Adipocyte (in vitro differentiated cells): ENCODE results near the gene COQ9.
"Not testable (repeated sequence)": the region's sequence is repeated elsewhere in the genome, so short reads cannot be mapped to it uniquely, and the experiment has no call there.

ENCODE experiments used
- DNase-seq: peaks from one replicate; pipeline ENCODE4 v3.0.0-alpha.2; 2015; ENCODE audit warnings: low read depth
- H3K27me3 ChIP-seq: replicated peaks from 2 replicates; pipeline ENCODE4 v1.7.0; 2013; ENCODE audit warnings: mild to moderate bottlenecking, low read length, moderate library complexity; ENCODE audit not compliant: control insufficient read depth, insufficient read depth
- H3K36me3 ChIP-seq: 2 replicates; pipeline ENCODE4 v1.7.0; 2013; ENCODE audit warnings: low read length, mild to moderate bottlenecking, moderate library complexity; ENCODE audit not compliant: control insufficient read depth, insufficient read depth, severe bottlenecking
- H3K4me1 ChIP-seq: 2 replicates; pipeline ENCODE4 v1.7.0; 2013; ENCODE audit warnings: mild to moderate bottlenecking, low read length, moderate library complexity; ENCODE audit not compliant: control insufficient read depth, insufficient read depth
- H3K4me3 ChIP-seq: 2 replicates; pipeline ENCODE4 v1.7.0; 2013; ENCODE audit warnings: mild to moderate bottlenecking, low read length, moderate library complexity
- H3K9ac ChIP-seq: 2 replicates; pipeline ENCODE4 v1.7.0; 2013; ENCODE audit warnings: mild to moderate bottlenecking, low read length, moderate library complexity
- H3K9me3 ChIP-seq: 2 replicates; pipeline ENCODE4 v1.7.0; 2013; ENCODE audit warnings: mild to moderate bottlenecking, low read length, moderate library complexity; ENCODE audit not compliant: control insufficient read depth

Gene COQ9

GRCh38 chr16:57497121-57497520, 49.8 kb downstream of the COQ9 start:
- no peaks in the 10 kb centered on the region for H3K9me3 ChIP-seq
- DNase-seq: no peak
- H3K4me1 ChIP-seq: no peaks in the 10 kb centered on the region
- no peaks in the 10 kb centered on the region for H3K36me3 ChIP-seq
- H3K27me3 ChIP-seq: peaks cover 23% of the 10 kb centered on the region
- no peak overlapping the region for H3K9ac ChIP-seq
- H3K4me3 ChIP-seq: no peak overlapping the region

DNA sequence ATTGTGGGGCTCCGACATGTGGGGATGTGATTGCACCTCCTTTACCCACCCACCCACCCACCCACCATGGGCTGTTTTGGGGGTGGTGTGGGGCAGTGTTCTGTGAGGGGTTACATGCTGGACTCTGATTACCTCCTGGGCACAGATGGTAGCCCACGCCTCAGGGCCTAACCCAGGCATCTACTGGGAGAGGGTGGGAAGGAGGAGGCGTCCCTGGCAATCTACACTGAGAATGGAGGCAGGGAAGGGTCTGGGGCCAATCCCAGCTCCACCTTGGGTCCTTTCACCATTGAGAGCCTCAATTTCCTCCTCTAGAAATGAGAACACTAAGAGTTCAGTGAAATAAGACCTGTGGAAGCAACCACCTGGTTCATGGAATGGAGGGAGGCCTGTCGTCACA, 50.8 kb downstream of the COQ9 start:
- no peaks in the 10 kb centered on the region for H3K9me3 ChIP-seq
- no peak for DNase-seq

GRCh38 chr16:57499941-57500340, 52.7 kb downstream of the COQ9 start:
- not testable (repeated sequence) for H3K9me3 ChIP-seq, H3K36me3 ChIP-seq, H3K4me1 ChIP-seq, H3K9ac ChIP-seq, DNase-seq, H3K4me3 ChIP-seq
- H3K27me3 ChIP-seq: peaks cover 40% of the 10 kb centered on the region

More for the DNA sequence above, 50.8 kb downstream of the COQ9 start:
- peaks cover 28% of the 10 kb centered on the region for H3K27me3 ChIP-seq
- H3K4me1 ChIP-seq: no peaks in the 10 kb centered on the region
- no peak overlapping the region for H3K4me3 ChIP-seq
- no peaks in the 10 kb centered on the region for H3K36me3 ChIP-seq
- no peak overlapping the region for H3K9ac ChIP-seq

- Histone ChIP-seq H3K9me3 (no peaks in the 10 kb centered on the region), H3K9ac (no peak overlapping the region), H3K4me1 (no peaks in the 10 kb centered on the region), H3K36me3 (no peaks in the 10 kb centered on the region), H3K27me3 (peaks cover 47% of the 10 kb centered on the region), H3K4me3 (no peak overlapping the region)
- no peak for DNase-seq
Observed at GRCh38 chr16:57500578-57501111, 53.4 kb downstream of the COQ9 start.

DNA sequence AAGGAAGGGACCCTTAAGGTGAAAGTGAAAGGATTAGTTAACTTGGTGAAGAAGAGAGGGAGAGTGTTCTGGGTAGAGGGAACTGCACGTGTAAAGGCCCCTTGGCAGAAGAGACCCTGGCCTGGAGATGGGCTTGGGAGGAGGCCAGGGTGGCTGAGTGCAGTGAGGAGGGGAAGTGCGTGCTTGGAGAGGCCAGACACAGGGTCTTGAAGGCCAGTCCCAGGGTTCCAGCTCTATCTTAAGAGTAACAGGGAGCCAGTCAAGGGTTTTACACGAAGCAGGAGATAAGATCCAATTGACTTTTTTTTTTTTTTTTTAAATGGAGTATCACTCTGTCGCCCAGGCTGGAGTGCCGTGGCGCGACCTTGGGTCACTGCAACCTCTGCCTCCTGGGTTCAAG, 54.2 kb downstream of the COQ9 start:
- peaks cover 53% of the 10 kb centered on the region for H3K27me3 ChIP-seq
- H3K36me3 ChIP-seq: no peaks in the 10 kb centered on the region
- no peak for DNase-seq
- no peaks in the 10 kb centered on the region for H3K4me1 ChIP-seq
- no peak overlapping the region for H3K4me3 ChIP-seq
- no peaks in the 10 kb centered on the region for H3K9me3 ChIP-seq
- no peak overlapping the region for H3K9ac ChIP-seq

- no peaks in the 10 kb centered on the region for H3K36me3 ChIP-seq
- no peaks in the 10 kb centered on the region for H3K9me3 ChIP-seq
- no peak overlapping the region for H3K9ac ChIP-seq
- no peak overlapping the region for H3K4me3 ChIP-seq
- no peak for DNase-seq
- H3K4me1 ChIP-seq: no peaks in the 10 kb centered on the region
- peaks cover 57% of the 10 kb centered on the region for H3K27me3 ChIP-seq
Observed at GRCh38 chr16:57502048-57502775, 54.9 kb downstream of the COQ9 start.

- no peak for DNase-seq
- Histone ChIP-seq H3K4me1 (no peaks in the 10 kb centered on the region), H3K36me3 (no peaks in the 10 kb centered on the region), H3K4me3 (no peak overlapping the region), H3K9me3 (no peaks in the 10 kb centered on the region), H3K27me3 (peaks cover 58% of the 10 kb centered on the region), H3K9ac (no peak overlapping the region)
Observed at GRCh38 chr16:57503366-57503765, 56.1 kb downstream of the COQ9 start.

GRCh38 chr16:57504001-57504400, 56.7 kb downstream of the COQ9 start:
- no peak overlapping the region for H3K9ac ChIP-seq
- H3K4me1 ChIP-seq: no peaks in the 10 kb centered on the region
- no peak for DNase-seq
- H3K4me3 ChIP-seq: no peak overlapping the region
- peaks cover 61% of the 10 kb centered on the region for H3K27me3 ChIP-seq
- H3K36me3 ChIP-seq: no peaks in the 10 kb centered on the region
- no peaks in the 10 kb centered on the region for H3K9me3 ChIP-seq

- peaks cover 61% of the 10 kb centered on the region for H3K27me3 ChIP-seq
- H3K36me3 ChIP-seq: no peaks in the 10 kb centered on the region
- no peak overlapping the region for H3K9ac ChIP-seq
- no peak overlapping the region for H3K4me3 ChIP-seq
- H3K9me3 ChIP-seq: no peaks in the 10 kb centered on the region
- H3K4me1 ChIP-seq: no peaks in the 10 kb centered on the region
- DNase-seq: no peak
Observed at GRCh38 chr16:57504491-57504890, 57.2 kb downstream of the COQ9 start.

GRCh38 chr16:57505169-57505568, 57.9 kb downstream of the COQ9 start:
- Histone ChIP-seq H3K27me3 (peaks cover 61% of the 10 kb centered on the region), H3K9me3 (no peaks in the 10 kb centered on the region), H3K36me3 (no peaks in the 10 kb centered on the region), H3K9ac (no peak overlapping the region), H3K4me1 (no peaks in the 10 kb centered on the region), H3K4me3 (no peak overlapping the region)
- no peak for DNase-seq

GRCh38 chr16:57507136-57508034, 60.1 kb downstream of the COQ9 start:
- no peaks in the 10 kb centered on the region for H3K4me1 ChIP-seq
- no peaks in the 10 kb centered on the region for H3K9me3 ChIP-seq
- H3K36me3 ChIP-seq: no peaks in the 10 kb centered on the region
- H3K9ac ChIP-seq: no peak overlapping the region
- no peak for DNase-seq
- H3K27me3 ChIP-seq: peaks cover 51% of the 10 kb centered on the region
- no peak overlapping the region for H3K4me3 ChIP-seq
